HT-29 (cell line): Measurements from ENCODE around the gene ATP2B2. TPM values are rescaled to one million over a fixed set of nuclear protein-coding genes. Genes with fewer than 3 reads are reported as not detected.

Experiments used
- DNase-seq: peaks from one replicate; pipeline ENCODE4 v3.0.0-alpha.2; 2015; ENCODE audit warnings: low spot score
- total RNA-seq: library from RNA; depleted of rRNA; stranded (reverse); fragments of >200 nt; shearing (Covaris generic); gene quantifications from 2 replicates; pipeline ENCODE4 v1.2.3, GENCODE V29; 2014

The ATP2B2 gene
- total RNA-seq, 1 experiment from 2014 or later: not detected

DNA sequence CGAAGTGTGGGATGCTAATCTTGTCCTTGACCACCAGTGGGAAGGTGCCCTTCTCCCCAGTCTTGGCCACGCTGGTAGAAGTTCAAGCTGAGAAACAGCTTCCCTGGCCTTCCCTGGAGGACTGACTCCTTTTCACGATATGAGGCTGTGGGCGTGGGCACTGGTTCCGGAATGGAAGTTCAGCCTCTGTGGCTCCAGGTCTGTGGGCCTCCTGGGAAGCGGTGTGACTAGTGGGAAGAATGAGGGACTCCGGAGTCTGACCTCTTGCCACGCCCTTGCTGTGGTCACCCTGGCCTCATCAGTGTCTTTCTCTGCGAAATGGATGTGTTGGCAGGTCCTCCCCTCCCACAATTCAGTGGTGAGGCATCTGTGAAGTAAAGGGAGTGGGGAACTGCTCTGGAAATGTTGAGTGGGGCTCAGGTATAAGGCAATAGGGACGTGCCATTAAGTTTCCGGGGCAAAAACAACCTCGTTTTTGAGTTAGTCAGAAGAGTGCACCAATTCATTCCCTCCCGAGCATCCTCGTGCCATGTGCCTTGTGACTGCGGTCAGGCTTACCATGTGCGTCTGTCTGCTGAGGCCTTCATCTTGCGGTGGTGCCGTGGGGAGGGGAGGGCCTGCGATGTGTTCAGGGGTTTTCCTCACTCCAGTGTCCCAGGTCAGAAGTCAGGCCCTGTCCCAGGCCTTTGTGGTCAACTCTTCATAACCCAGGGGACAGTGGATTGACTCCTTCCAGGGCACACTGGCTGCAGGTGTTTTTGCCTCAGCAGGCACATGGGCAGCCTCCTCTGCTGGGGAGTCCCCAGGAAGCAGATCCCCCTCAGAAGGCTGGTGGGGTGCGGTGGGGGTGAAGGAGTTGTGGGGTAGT is 172.7 kb downstream of the ATP2B2 start:
- DNase-seq: no peak

DNA sequence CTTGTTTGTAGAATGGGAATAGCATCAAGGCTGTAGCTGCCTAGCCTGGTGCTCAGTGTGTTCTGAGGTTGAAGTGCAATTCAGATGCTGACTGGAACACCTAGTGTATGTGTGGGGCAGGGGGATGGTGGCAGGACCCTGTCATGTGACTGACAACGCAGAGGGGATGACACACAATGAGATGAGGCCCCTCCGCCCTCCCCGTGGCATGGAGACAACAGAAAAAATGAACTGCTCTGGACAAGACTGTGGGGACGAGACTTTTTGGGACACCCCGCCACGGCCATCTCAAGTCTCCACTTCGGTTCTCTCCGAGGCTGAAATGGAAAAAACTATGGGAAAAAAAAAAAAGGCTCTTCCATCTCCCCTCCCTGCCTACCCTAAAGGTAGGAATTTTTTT is 174.1 kb downstream of the ATP2B2 start:
- no peak for DNase-seq

DNA sequence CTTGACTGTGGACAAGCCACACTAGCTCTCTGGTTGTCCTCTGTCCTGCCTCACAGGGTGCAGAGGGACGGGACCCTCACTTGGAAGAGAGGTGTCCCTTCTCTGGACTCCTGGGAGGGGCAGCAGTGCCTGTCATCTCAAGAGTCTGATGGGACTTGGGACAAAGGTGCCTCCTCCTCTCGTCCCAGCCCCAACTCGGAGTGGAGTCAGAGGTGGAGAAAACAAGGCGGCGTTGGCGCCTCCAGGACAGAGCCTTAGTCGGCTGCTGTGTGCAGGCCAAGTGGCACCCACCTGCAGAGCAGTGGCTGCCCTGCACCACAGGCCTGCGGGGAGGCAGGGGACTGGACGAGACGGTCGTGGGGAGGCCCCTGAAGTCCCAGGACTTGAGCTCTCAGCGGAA is 175.1 kb downstream of the ATP2B2 start:
- no peak for DNase-seq

DNA sequence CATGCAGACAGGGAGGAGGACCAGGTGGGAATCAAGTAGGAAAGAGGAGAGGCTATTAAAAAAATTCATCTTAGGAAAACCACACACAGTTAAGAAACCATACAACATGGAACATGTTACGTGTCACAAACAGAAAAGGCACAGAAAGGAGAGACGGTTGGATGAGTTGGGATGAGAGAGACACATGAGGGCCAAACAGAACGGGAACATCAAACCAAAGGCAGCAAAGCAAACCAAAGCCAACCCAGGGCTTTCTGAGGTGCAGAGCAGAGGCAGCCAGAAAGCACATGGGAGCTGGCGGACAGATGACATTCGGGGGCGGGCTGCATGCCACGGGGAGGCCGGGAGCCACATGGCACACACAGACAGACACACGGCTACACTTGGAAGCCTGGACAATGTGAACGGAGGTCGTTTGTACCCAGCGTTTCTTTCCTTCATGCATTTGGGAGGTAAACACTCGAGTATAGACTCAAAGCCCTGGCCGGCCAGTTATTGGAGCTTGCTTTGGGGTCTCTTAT is 175.8 kb downstream of the ATP2B2 start:
- DNase-seq: no peak

DNA sequence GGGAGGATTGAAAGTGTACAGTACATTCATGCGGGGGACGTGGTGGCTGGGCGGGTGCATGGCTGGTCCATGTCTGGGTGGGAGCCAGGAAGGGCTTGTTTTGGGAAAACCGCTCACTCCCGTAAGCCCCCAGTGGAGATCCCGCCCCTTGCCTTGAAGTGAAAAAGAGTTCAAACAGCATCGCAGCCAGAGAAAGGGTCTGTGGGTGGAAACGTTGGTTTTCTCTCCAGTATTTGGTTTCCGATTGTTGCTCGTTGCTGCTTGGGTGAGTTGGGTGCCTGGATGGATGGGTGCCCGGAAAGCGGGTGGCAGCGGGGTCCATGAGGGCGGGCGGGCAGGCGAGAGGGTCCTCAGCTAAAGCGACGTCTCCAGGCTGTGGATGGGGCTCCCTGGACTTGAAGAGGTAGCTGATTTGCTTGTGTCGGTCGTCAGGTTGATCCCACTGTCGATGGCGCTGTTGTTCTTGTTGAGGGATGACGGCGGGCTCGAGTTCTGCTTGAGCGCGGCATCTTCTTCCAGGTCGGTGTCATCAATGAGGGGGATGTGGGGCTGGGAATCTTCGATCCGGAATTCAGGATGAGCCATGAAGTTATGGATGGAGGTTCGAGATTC is 176.8 kb downstream of the ATP2B2 start:
- no peak for DNase-seq

DNA sequence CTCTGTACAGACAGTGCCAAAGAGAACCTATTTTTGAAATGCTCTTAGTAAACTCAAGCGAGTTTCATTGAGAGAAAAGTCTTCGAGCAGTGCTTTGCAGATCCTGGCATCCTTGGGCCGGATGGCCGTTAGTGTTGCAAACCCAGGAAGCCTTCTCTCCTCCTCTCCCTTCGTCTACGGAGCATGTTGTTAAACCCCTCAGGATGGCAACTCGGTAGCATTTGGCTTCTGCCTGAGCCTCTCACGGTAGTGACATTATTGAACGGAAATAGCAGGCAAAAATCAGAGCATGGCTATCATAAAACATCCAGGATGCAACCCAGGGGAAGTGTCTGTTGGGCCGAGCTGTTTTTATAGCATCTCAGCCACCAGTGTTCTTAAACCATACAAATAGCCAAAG is 177.8 kb downstream of the ATP2B2 start:
- DNase-seq: no peak

DNA sequence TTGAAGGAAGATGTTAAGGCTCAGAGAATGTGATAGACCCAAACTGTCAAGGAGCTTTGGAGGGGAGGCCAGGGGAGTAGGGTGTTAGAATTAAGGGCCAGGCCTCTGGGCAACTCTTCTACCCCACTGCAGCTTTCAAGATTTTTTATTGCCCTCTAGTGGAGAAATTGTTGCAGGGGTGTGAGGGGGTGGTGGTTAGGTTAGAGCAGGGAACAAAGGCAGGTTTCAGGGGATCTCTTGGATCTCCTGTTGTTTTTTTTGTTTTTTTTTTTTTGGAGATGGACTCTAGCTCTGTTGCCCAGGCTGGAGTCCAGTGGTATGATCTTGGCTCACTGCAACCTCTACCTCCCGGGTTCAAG is 183.1 kb downstream of the ATP2B2 start:
- DNase-seq: peak; percentile 5

DNA sequence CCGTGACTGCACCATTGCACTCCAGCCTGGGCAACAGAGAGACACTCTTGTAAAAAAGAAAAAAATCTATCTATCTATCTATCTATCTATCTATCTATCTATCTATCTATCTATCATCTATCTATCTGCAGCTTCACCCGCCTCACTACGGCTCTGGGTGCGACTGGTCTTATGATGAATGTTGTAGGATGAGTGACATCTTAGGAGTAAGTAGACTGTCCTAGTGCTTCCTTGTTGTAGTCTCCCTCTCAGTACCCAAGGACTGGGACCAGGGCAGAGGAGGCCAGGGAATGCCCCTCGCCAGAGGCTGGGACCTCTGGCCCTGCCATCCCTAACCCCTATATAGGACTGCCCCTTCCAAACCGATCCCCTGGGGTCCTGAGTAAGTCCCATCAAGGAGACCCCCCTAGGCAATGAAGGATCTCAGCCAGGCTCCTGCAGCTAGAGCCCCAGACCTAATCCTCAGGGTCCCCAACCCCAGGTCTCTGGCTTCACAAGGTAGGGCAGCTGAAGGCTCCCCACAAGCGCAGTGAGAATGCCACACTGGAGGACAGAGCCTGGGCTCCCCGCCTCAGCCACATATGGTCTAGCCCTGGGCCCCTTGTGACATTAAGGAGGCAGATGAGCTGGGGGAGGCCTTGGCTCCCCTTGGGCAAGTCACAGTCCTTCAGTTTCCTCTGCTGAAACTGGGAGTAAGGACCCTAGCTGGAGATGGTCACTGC is 183.6 kb downstream of the ATP2B2 start:
- DNase-seq: no peak

DNA sequence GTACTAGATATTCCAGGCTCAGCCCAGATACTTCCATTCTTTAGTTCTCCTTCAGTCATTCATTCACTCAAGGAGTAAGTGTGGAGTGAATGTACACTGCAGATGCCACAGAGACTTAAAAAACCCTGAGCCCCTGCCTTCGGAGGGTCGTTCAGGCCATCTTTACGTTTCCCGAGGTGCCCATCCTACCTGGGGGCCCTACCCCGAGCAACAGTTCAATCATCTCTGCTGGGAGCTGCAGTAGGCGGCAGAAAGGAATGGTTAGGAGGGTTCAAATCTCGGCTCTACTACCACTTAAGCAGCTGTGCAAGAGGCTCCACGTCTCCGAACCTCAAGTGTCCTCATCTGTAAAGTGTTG is 185.1 kb downstream of the ATP2B2 start:
- no peak for DNase-seq

DNA sequence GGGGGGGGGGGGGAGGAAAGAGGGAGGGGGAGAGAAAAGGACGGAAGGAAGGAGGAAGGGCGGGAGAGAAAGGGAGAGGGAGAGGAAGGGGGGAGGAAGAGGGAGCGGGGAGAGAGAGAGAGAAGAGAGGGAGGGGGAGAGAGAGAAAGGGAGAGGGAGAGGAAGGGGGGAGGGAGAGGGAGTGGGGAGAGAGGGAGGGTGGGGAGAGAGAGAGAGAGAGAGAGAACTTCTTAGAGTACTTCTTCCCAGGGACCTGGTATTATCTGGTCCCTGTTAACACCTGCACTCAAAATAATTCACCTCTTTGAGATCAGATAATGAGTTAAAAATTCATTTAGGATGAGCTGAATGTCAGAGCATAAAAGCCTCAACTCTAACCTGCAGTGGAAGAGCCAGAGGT is 185.6 kb downstream of the ATP2B2 start:
- DNase-seq: no peak

DNA sequence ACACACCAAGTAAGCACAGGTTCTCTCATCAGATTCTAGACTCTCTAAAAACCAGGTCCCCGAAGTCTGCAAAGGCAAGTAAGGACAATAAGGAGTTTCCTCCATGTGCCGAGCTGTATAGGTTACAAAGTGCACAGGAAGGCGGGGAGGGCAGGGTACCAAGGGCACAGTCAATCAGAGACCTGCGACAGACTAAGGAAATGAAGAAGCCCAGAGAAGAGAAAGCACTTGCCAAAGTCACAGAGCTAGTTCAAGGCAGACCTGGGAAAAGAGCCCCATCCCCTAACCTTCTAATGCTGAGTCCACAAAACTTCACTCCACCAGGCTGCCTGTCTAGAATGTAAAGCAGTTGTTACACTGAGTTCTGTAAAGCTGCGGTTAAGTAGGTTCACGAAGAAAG is 186.1 kb downstream of the ATP2B2 start:
- no peak for DNase-seq

DNA sequence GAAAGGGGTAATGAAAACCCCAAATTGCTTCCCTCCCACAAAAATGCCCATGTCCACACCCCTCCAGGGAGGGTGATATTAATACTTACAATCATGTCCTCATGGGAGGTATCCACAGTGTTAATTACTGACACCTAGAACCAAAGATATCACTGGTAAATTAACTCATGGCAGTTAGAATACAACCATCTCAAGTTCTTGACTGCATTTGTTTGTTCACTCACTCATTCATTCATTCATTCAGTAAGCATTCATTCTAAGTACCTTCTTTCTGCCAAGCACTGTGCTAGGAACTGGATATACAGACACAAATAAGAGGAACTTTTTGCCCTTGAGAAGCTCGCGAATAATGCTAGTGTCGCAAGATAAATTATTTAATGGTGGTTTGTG is 187.4 kb downstream of the ATP2B2 start:
- no peak for DNase-seq

DNA sequence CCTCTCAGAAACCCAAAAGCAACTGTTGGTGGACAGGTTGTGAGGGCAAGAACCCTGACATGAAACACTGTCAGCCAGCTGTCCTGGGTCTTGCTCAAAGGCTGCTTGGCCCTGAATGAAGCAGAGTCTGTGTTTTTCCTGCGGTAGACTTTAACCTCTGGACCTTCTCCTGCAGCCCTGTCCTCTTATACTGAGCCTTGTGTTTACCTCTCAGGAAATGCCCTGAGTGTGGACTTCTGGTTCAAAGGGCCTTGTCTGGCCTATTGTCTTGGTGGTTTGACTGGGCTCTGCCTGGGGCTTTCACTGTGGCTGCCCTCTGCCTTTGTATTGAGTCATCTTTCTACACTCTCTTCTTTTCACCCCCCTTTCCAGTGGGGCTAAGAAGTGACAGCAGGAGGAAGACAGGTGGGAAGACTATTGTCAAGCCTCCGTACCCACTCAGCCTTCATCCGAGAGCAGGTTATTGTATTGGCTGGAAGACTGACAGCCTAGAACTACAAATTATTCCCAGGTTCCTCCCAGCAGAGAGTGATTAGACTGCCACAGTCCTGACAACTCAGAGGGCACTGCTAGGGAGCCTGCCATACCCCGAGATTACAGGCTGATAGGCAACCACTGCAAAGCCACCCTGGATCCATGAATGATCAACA is 187.9 kb downstream of the ATP2B2 start:
- DNase-seq: no peak

DNA sequence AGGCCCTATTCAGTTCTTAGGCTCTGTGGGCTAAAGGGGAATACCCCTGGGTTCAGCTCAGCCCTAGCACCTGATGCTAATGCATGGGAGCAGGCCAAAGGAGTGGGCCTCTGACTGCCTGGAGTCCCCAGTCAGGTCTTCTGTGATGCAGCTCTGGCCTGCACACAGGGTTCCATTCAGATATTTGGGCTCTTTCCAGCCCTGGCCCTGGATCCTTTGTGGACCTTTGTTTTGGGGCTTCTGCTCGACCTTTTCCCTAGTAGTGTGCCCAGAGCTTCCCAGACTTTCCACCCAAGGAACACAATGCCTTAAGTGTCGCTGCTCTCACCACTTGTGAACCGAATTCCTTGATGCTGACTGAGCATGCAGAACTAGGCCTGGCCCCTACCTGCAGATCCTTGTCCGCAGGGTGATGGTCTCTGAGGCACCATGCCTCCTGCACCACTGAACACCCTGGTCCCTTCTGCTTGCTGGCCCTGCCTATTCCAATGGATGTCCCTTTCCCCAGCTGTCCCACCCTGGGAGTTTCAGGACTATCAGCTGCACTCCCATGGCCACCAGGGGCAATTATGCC is 189.5 kb downstream of the ATP2B2 start:
- DNase-seq: no peak

DNA sequence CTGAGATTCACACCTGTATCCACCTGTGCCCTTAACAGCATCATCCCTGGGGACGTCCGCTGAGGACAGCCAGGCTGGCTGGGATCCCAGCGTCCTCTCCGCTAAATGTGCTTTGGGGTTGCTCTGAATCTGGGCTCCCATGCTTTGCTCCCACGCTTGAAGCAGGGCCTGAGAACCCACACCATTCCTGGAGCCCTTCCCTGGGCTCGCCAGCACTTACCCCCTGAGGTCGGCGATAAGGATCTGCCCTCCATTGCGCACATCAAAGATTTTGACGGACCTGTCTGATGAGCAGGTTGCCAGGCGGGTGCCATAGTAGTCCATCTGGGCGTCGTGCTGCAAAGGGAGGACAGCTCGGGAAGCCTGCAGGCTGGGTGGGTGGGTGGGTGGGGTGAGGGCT is 190.3 kb downstream of the ATP2B2 start:
- DNase-seq: no peak

DNA sequence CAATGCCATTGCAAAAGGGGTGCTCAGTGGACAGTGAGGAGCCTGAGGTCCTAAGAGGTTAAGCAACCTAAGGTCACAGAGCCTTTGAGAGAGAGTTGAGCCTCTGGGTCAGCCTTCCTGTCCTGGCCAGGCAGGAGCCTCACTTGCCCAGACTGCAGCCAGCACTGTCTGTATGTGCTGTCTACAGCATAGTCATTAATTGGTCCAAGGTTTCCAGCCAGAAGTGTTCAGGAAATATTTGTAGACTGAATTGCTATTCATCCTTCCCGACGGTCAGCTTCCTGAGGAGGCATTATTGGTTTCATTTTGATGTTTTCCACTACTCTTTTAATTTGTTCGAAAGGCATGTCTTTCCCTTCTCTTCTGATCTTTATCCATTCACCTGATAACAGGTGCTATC is 192.5 kb downstream of the ATP2B2 start:
- DNase-seq: no peak

DNA sequence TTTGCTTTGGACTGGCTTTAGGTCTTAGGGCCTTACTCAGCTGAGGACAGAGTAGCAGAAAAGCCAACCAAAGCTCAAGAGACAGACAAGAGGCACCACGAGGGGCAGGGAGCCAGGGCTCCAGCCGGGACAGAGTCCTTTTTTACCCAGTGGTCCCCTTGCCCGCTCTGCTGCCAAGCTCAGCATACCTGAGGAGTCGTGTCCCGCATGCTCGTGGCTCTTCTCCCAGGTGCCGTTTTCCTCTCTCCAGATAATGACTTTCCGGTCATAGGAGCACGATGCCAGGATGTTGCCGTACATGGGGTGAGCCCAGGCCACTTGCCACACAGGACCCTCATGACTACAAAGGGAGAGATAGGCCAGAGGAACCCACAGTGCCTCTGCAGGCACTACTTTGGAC is 193.0 kb downstream of the ATP2B2 start:
- DNase-seq: no peak

DNA sequence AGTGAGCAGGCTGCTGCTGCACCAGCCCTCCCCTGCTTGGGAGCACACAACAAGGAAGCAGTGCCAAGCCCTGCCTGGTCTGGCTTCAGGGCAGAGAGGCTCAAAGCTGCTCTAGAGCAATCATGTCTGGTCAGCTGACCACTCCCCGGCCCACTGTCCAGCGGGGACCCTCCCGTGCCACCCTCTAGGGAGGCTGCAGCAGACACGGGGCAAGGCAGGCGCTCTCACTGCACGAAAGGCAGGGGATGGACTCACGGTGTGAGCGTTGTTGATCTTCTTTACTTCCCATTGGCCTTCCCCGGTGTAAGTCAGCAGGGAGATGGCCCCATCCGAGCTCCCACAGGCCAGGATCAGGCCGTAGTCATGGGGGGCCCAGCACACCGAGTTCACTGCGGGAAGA is 193.7 kb downstream of the ATP2B2 start:
- no peak for DNase-seq

DNA sequence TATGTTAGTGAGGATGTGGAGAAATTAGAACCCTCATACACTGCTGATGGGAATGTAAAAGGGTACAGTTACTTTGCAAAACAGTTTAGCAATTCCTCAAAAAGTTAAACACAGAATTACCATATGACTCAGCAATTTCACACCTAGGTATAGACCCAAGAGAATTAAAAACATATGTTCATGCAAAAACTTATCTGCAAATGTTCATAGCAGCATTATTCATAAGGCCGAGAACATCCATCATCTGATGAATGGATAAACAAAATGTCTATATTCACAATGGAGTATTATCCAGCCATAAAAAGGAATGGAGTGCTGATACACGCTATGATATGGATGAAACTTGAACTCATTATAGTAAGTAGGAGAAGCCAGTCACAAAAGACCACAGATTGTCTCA is 194.8 kb downstream of the ATP2B2 start:
- no peak for DNase-seq

DNA sequence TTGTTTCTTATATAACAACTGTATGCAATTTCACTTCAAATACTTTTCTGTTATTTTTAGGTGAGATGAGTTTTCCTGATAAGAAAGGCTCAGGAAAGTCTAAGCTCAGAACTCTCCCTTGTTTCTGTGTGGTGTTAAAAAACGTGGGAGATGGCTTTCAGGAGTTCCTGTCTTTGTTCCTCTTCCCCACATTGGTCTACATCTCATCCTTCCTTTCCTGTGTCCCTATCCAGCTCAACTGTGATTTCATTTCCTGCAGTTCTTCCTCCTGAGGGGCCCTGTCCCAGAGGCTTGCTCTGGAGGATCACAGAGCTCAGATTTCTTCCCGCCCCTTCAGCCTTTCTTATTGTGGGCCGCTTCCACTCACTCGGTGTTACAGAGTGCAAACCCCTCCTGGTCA is 195.7 kb downstream of the ATP2B2 start:
- DNase-seq: no peak

DNA sequence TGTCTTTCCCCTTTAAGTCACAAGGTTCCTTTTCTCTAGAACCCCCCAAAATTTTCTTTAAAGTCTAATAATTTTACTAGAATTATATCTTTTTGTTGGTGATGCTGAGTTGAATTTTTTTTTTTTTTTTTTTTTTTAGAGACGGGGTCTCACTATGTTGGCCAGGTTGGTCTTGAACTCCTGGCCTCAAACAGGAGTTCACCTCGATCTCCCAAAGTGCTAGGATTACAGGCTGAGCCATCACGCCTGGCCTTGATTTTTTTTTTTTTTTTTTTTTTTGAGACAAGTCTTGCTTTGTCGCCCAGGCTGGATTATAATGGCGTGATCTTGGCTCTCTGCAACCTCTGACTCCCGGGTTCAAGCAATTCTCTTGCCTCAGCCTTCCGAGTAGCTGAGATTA is 196.7 kb downstream of the ATP2B2 start:
- no peak for DNase-seq

DNA sequence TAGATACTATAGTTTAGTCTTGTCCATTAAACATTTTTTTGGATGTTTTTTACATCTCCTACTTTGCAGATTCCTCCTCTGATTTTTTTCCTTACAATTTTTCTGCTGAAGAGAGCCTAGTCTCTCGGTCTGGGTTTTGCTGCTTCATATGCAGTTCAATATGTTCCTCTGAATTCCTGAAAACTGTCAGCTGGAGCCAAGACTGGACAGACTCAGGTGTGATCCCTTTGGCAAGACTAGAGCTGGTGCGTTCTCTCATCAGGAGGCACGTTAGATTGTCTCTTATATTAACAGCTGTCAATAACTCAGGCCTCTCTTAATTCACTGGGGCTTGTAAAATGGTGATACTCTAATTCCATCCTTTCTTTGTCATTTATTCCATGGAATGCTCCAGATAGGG is 199.2 kb downstream of the ATP2B2 start:
- no peak for DNase-seq
